Amygdala (tissue), 56 donors: ENCODE data around the gene MYADM.
A peak's percentile ranks its signal among the peaks of the same experiment; 100 is the strongest.
"Not testable (repeated sequence)": the region's sequence is repeated elsewhere in the genome, so short reads cannot be mapped to it uniquely, and the experiment has no call there.

Experiments
- DNase-seq, 56 donors: peaks; one replicate each; lab custom pipeline; 2025; lab: John Stamatoyannopoulos, UW

Gene MYADM

GRCh38 chr19:53868091-53868891 lies 608 bp downstream of the MYADM start:
- peak in 16 of 56 donors; percentile 13 to 70 (median 46) for DNase-seq

- peak in 47 of 56 donors; percentile 10 to 81 (median 59) for DNase-seq
Observed at GRCh38 chr19:53868892-53869804, 1.5 kb downstream of the MYADM start.

GRCh38 chr19:53869805-53870484 lies 2.3 kb downstream of the MYADM start:
- not testable (repeated sequence) for DNase-seq

- DNase-seq, result no peak
Observed at GRCh38 chr19:53870485-53870844, 2.8 kb downstream of the MYADM start.

- peak in 1 of 56 donors; percentile 30 for DNase-seq
Observed at GRCh38 chr19:53871454-53871853, 3.8 kb downstream of the MYADM start.

- no peak for DNase-seq
Observed at GRCh38 chr19:53872762-53873161, 5.1 kb downstream of the MYADM start.

DNA sequence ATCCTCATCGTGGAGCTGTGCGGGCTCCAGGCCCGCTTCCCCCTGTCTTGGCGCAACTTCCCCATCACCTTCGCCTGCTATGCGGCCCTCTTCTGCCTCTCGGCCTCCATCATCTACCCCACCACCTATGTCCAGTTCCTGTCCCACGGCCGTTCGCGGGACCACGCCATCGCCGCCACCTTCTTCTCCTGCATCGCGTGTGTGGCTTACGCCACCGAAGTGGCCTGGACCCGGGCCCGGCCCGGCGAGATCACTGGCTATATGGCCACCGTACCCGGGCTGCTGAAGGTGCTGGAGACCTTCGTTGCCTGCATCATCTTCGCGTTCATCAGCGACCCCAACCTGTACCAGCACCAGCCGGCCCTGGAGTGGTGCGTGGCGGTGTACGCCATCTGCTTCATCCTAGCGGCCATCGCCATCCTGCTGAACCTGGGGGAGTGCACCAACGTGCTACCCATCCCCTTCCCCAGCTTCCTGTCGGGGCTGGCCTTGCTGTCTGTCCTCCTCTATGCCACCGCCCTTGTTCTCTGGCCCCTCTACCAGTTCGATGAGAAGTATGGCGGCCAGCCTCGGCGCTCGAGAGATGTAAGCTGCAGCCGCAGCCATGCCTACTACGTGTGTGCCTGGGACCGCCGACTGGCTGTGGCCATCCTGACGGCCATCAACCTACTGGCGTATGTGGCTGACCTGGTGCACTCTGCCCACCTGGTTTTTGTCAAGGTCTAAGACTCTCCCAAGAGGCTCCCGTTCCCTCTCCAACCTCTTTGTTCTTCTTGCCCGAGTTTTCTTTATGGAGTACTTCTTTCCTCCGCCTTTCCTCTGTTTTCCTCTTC lies 6.3 kb downstream of the MYADM start:
- no peak for DNase-seq

DNA sequence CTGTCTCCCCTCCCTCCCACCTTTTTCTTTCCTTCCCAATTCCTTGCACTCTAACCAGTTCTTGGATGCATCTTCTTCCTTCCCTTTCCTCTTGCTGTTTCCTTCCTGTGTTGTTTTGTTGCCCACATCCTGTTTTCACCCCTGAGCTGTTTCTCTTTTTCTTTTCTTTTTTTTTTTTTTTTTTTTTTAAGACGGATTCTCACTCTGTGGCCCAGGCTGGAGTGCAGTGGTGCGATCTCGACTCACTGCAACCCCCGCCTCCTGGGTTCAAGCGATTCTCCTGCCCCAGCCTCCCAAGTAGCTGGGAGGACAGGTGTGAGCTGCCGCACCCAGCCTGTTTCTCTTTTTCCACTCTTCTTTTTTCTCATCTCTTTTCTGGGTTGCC lies 6.9 kb downstream of the MYADM start:
- no peak for DNase-seq

DNA sequence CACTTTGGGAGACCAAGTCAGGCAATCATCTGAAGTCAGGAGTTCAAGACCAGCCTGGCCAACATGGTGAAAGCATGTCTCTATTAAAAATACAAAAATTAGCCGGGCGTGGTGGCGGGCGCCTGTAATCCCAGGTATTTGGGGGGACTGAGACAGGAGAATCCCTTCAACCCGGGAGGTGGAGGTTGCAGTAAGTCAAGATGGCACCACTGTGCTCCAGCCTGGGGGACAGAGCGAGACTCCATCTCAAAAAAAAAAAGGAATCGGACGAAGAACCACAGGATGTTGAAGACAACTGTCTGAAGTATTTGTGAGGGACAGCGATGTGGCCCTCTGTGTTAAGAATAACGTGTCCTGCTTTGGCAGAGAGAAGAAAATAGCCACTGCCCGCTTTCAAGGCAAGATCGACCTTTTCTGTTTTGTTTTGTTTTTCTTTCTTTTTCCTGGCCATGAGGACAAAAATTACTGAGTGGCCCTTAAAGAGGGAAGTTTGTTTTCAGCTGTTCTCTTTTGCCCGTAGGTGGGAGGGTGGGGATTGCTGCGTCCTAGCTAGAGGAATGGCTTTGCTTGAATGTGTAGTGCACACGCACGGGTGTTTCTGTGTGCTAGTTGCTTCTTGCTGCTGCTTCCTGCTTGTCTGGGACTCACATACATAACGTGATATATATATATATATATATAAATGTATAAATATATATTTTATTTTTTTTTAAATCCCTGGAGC lies 8.1 kb downstream of the MYADM start:
- no peak for DNase-seq

DNA sequence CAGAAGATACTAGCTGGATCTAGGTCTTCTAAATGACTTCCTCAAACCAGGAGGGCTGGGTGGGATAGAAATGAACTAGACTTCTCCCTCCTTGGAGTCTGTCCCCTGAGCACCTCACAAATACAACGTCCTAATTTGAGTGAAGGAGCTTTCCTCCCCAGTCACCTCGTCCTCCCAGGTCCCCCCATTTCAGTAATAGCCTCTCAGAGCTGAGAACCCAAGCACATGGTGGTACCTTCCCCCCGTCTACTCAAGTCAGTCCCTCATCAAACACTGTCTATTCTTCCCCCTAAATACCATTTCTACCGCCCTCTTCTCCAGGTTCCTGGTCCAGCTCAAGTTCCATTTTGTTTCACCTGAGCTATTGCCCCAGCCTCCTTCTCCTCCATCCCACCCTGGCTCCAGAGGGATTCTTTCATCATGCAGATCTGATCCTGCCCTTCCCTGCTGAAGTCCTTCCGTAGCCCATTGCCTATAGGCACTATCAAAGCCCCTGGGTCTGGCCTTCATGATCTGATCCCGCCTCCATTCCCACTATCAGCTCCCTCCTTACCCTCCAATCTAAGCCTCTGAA lies 9.1 kb downstream of the MYADM start:
- DNase-seq, result no peak

DNA sequence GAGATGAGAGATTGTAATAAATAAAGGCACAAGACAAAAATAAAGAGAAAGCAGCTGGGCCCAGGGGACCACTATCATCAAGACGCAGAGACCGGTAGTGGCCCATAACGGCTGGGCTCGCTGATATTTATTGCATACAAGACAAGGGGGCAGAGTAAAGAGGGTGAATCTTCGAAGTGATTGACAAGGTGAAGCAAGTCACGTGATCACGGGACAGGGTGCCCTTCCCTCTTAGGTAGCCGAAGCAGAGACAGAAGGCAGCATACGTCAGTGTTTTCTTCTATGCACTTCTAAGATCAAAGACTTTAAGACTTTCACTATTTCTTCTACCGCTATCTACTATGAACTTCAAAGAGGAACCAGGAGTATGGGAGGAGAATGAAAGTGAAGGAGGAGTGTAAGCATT lies 9.7 kb downstream of the MYADM start:
- DNase-seq, result no peak

- DNase-seq, result no peak
Observed at GRCh38 chr19:53878776-53879139, 11.1 kb downstream of the MYADM start.

- peak; percentile 29 to 97 (median 87) for DNase-seq
Observed at GRCh38 chr19:53879140-53880081, 11.7 kb downstream of the MYADM start.

DNA sequence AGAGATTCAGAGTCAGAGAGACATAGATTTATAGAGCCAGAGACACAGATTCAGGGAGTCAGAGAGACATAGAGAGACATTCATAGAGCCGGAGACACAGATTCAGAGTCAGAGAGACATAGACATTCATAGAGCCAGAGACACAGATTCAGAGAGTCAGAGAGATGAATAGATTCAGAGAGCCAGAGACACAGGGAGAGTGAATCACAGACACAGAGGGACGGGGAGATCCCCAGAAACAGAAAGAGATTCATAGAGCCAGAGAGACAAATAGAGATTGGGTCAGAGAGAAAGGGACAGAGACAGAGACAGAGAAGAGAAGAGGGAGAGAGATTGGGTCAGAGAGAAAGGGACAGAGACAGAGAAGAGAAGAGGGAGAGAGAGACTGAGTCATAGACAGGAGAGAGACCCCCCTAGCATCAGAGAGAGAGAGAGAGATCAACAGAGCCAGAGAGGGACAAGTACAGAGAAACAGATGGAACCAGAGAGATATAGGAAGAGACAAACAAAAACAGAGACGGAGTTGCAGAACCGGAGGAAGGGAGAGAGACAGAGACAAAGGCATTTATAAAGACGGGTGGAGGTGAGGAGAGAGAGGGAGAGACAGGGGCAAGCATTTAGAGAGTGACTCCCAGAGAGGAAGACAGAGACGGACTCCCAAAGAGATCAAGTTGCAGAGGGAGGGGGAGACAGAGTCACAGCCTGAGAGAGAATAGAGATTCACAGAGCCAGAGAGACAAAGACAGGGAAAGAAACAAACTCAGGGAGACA lies 13.2 kb downstream of the MYADM start:
- DNase-seq, result no peak

DNA sequence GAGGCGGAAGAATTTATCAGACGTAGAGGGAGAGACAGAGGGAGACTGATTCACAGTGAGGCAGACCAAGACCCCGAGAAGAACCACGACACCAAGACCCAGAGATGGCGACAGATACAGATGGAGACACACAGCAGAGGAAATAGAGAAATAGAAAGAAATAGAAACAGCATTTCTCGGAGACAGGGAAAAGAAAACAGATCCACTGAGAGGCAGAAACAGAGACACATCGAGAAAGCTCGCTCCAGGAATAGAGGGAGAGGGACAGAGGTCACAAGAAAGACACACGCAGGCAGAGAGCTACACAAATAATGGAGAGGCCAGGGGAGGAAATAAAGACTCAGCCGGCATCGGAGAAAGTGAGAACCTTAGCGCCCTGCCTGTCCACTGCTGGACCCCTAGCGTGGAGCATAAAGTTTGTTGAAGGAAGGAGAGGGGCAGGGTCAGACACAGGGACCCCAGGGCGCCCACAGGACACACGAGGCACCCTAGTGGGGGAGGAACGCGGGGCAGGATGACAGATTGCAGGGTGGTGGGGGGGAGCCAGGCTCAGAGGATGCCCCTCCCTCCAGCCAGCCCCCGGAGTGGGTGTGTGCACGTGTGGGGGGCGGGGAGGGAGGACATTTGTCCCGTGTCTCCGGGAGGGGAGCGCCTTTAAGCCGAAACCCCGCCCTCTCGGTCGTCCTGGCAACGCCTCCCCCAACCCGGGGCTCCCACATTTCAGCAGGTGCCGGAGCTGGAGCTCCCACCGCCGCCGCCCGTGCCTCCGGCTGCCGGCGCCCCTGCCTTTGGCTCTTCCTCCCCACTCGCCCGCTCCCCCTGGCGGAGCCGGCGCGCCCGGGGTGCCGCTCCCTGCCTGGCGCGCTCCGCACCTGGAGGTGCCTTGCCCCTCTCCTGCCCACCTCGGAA lies 14.1 kb downstream of the MYADM start, which contains the start of gene PRKCG:
PRKCG (plus strand) TSS at position 716 of the 909 bp plus-strand sequence. CDS start 298 bp downstream, outside the sequence.
- DNase-seq, result peak in 34 of 56 donors; percentile 6 to 73 (median 48)
